Skin of body (tissue), 2 donors: ENCODE data around the gene DSC1. TPM values are rescaled to one million over a fixed set of nuclear protein-coding genes. Genes with fewer than 3 reads are reported as not detected.
"Not testable (repeated sequence)": the region's sequence is repeated elsewhere in the genome, so short reads cannot be mapped to it uniquely, and the experiment has no call there.

ENCODE experiments used
- DNase-seq: peaks from one replicate; lab custom pipeline; 2025; lab: John Stamatoyannopoulos, UW
- total RNA-seq: library from RNA; depleted of rRNA; stranded (reverse); fragments of >200 nt; gene quantifications from one replicate; pipeline ENCODE4 v1.2.3, GENCODE V29; 2014

Gene DSC1
- total RNA-seq, 1 donor from 2014 or later = 150 TPM

DNA sequence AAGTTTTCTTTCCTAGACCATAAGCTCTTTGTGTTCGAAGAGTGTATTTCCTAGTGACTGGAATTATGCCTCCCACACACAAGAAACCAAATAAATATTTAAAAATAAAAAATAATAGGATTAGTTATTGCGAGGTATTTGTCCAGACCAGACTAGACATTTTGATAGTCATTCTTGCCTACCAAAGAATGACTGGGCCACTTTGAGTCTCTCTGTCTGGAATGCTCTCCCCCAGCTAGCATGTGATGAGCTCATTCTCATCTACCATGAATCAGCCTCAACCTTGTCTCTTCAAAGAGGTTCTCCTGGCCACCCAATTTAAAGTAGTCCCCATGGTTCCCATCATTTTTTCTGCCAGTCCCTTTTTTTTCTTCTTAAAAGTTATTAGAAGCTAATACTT, 13.9 kb upstream of the DSC1 start:
- no peak for DNase-seq

DNA sequence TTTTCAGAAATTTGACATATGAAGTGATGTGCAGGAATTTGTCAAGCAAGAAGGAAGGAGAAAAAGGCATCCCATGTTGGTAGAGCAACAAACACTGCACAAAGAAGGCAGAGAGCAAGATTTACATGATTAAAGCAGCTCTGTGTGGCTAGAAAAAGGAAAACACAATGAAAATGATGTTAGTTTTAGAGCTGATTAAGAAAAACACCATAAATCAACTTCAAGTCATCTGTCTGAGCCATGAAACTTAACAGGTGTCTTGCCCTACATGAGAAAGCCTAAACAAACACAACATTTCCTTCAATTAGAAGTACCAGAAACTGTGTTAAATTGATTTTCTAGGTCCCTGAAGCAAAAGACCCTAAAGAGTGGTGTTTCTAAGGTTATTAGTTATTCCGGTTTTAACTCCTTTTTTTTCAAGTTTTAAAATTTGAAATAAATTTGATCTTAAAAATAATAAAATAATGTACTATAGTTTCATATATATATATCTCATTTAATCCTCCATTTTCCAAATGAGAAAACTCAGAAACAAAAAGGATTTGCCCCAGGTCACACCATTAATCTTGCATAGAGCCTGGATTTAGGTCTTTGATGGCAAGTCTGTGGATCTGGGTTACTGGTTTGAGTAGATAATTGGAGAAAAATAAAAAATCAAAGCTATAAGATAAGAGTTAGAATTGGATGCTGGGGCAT, 8.6 kb upstream of the DSC1 start:
- DNase-seq = no peak

- DNase-seq = no peak
Observed at GRCh38 chr18:31170335-31170734, 7.7 kb upstream of the DSC1 start.

DNA sequence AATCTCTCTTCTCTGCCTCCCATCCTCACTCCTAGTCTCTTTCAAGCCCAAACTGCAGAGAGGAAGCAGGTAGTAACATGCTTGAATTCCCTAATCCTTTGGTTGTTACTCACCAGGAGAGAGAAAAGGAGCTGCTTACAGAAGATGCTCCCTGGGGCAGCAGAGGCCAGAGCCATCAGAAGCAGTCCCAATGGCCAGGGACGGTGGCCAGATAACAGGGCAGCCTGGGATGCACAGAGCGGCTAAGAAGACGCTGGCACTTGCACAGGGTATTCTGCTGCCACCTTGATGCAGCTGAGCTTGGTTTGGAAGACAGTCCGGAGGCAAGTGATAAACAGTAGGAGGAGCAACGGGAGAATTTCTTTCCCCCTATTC, 250 bp downstream of the DSC1 start:
- no peak for DNase-seq

DNA sequence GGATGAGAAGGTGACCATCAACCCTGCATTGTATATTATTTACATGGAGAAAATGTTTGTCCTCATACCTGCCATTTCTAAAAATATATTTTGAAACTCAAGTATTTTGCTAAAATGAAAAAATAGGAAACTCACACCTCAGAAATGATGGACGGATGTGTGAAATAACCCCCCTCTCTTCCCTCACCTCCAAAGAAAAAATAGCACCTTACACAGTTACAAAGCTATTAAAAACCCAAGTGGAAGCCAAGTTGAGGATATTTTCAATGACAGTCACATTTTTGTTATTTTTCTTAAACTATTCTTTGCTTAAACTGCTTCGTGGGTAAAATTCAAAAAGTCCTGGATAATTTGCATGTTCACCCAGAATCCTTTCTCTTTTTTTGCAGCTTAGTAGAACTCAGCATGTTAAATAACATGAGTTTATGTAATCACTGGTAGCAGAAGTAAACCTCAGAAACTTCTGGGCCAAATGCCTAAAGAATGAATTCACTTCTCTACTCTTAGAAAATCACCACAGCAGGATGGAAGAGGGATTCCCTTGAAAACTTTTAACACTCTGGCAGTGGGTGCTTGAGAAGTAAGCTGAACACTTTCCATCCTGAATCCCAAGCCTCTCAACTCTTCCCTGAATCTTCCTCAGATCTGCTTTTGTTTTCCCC, 768 bp downstream of the DSC1 start:
- no peak for DNase-seq

DNA sequence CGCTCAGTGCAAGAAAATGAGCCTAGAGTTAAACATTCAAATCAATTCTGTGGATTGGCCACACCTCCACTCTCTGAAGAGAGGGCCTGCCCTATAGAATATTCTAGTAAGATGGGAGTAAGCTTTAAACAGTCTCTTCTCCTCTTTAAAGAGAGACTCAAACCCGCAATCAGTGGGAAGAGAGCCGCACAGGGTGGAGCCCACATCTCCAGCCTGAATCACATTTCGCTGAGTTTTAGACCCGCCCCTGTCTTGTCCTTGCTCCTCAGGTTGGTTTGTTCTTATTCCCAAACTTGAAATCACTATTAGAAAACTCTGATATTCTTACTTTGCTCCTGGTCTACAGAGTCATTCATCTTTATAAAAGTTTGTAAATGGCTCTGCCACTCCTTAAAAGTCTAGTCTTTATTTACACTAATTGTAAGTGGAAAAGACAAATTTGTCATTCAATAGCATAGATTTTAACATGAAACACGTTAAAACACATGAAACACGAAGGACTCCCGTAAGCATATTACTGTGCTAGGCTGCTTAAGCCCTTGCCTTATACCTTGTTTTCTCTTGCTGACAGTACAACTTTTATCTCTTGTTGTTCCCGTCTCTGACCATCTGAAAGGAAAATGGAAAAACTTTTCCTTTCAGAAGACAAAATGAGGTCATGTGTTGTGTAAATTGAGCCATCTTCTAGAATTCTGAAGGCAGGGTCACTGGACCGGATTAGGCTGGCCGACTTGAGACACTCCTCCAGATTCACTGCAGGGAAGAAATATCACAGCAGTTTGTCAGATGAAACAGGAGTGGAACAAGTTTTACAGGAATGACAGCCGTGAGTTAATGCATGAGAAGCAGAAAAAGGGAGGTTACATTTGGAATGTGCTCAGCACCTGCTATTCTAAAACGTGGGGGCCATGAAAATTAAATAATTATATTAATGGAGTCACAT, 5.6 kb downstream of the DSC1 start:
- no peak for DNase-seq

GRCh38 chr18:31155498-31155897, 7.2 kb downstream of the DSC1 start:
- DNase-seq = no peak

- no peak for DNase-seq
Observed at GRCh38 chr18:31154181-31154580, 8.5 kb downstream of the DSC1 start.

DNA sequence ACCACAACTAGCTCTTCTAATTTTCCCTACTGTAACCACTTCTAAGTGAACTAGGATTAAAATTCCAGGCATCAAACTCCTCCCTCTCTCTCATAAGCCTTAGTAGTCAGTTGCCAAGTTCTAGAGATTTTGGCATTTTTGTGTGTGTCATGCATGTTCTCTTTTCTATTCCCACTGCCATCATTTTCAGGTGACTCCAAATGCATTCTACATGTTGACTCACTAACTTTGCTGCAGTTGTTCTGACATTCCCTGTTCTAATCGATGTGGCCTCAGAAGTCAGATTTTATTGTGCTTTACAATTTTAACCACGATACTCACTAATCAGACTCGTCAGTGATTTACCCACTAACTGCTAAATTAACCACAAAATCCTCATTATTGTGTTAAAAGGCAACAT, 13.3 kb downstream of the DSC1 start:
- no peak for DNase-seq

GRCh38 chr18:31148600-31148999, 14.1 kb downstream of the DSC1 start:
- no peak for DNase-seq

- no peak for DNase-seq
Observed at GRCh38 chr18:31146809-31147208, 15.8 kb downstream of the DSC1 start.

DNA sequence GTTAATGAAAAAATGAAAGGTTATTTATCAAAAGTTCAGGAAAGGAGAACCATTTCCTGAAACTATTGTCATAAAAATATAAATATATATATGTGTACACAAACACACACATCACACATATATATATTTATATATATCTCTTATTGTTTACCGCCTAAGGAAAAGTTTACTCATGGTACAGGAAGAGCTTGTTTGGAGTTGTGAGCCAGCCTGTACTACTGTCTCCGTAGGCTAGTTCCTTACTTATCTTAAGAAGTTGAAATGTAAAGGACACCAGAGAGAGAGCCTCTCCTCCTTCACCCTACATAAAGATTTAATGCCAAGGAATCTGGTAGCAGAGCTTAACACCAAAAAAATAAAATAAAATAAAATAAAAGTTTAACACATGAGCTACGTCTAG, 19.6 kb downstream of the DSC1 start:
- no peak for DNase-seq

- no peak for DNase-seq
Observed at GRCh38 chr18:31138709-31139108, 23.9 kb downstream of the DSC1 start.

GRCh38 chr18:31134988-31135529, 27.6 kb downstream of the DSC1 start:
- DNase-seq = no peak

DNA sequence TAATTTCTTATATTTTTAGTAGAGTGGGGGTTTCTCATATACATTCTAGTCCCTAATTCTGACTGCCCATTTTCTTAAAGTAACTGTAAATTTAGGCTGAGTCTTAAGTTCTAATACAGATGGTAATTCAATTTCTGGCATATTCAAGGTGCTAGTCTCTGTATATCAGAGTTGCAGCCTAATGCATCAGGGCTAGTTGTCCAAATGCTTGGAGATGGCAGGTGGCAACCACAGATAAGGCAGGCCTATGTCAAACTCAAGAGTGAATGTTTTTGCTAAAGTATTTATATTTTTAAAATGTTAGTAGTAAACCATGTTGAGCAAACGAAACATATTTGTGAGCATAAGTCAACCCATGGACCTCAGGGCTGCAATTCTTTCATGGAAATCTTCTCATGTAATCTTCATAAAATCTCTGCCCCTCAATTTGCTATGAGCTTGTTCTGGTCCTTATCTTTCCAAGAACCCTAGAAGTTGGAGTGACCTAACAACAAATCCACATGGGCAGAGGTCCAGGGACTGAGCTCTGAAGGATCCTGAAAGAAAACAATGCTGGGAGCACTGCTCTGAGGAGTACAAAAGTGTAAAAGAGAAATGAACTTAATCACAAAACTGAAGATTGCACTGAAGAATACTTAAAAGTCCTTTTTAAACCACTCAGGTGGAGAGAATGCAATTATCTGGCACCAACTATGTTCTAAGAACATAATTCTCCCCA, 33.1 kb downstream of the DSC1 start:
- no peak for DNase-seq

- DNase-seq = no peak
Observed at GRCh38 chr18:31125878-31126277, 36.8 kb downstream of the DSC1 start.

DNA sequence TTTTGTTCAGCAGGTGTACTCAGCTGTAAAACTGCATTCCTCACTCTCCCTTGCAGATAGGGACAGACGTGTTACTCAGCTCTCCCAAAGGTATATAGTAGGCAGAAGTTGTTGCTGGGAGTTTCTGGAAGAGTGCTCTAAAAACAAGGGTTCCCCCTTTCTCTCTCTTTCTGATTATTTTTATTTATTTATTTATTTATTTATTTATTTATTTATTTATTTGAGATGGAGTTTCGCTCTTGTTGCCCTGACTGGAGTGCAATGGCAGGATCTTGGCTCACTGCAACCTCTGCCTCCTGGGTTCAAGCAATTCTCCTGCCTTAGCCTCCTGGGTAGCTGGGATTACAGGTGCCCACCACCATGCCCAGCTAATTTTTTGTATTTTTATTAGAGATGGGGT, 39.5 kb downstream of the DSC1 start:
- DNase-seq = not testable (repeated sequence)

DNA sequence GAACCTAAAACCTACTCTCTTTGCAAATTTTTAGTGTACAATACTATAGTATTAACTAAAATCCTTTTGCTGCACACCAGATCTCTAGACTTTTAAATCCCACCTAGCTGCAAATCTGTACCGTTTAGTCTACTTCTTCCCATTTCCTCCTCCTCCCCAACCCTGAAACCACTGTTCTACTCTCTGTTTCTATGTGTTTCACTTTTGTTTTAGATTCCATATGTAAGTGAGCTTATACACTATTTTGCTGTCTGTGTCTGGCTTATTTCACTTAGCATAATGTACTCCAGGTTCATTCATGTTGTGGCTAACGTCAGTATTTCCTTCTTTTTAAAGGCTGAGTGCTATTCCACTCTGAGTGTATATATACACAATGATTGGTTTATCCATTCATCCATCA, 42.1 kb downstream of the DSC1 start:
- no peak for DNase-seq

DNA sequence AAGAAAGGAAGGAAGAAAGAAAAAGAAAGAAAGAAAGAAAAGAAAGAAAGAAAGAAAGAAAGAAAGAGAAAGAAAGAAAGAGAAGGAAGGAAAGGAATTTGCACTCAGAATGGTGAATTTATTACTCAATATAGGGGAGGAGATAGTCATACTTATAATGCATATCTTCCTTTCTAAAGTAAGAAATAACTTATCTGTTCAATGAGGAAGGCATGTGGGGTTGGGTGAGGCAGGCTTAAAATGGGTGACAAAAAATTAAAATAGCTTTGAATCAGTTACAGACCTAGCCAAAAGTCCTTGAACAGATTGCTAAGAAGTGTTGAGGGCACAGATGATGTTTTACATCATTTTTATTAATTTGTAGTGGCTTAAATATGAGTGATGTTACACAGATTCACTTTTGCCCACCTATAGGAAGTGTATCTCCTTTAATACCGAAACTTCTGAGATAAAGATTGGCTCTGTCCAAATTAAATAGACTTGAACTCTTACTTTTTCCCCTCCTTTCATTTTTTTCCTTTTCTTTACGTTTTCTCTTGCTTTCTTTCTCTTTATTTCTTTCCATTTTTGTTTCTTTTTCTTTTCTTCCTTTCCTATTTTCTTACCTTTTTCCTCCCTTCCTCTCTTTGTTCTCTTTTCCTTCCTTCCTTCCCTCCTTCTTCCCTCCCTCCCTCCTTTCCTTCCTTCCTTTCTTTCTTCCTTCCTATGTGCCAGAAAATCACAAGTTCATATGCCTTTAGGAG, 45.6 kb downstream of the DSC1 start:
- DNase-seq = no peak

- DNase-seq = no peak
Observed at GRCh38 chr18:31112804-31113203, 49.9 kb downstream of the DSC1 start.

- DNase-seq = no peak
Observed at GRCh38 chr18:31105733-31106132, 56.9 kb downstream of the DSC1 start.
